K562 (cell line): ENCODE results near the gene CTSW. TPM values are rescaled to one million over a fixed set of nuclear protein-coding genes. Genes with fewer than 3 reads are reported as not detected.

ENCODE experiments used
- polyA plus RNA-seq, 8 experiments: library from polyadenylated mRNA; depleted of rRNA in 4 of 8; stranded (reverse) in 5 of 8; unstranded in 3 of 8; fragments of >200 nt; fragmentation: Nextera tagmentation in 2 of 8; fragmentation: Illumina TruSeq in 1 of 8; extraction: Ambion mirVana in 2 of 8; extraction: Trizol in 1 of 8; gene quantifications; 2 replicates each; pipeline versions ENCODE4 v1.2.1 to v1.2.3, GENCODE V29; 2011 to 2014; ENCODE audit warnings: inconsistent platforms in 1 of 8, missing spikeins in 1 of 8
- total RNA-seq, 7 experiments: library from RNA; depleted of rRNA in 6 of 7; stranded (reverse); fragments of >200 nt in 6 of 7; fragmentation: Illumina TruSeq in 2 of 7; extraction: Trizol in 2 of 7; gene quantifications; 2 replicates each; pipeline versions ENCODE4 v1.2.1 to v1.2.3, GENCODE V29; 2011 to 2021; ENCODE audit warnings: low replicate concordance in 1 of 7
- TF ChIP-seq, protein P1 (sequence below): fragments of 450-650 bp; IDR thresholded peaks from 2 replicates; pipeline ENCODE4 v1.6.1; 2016; ENCODE audit warnings: mild to moderate bottlenecking, moderate library complexity

Gene CTSW
- total and polyA plus RNA-seq, 9 of the 15 experiments (the other 6 are each of a cell fraction or from before 2014, with no cell fraction given): 0.04 TPM; not detected in 8

DNA sequence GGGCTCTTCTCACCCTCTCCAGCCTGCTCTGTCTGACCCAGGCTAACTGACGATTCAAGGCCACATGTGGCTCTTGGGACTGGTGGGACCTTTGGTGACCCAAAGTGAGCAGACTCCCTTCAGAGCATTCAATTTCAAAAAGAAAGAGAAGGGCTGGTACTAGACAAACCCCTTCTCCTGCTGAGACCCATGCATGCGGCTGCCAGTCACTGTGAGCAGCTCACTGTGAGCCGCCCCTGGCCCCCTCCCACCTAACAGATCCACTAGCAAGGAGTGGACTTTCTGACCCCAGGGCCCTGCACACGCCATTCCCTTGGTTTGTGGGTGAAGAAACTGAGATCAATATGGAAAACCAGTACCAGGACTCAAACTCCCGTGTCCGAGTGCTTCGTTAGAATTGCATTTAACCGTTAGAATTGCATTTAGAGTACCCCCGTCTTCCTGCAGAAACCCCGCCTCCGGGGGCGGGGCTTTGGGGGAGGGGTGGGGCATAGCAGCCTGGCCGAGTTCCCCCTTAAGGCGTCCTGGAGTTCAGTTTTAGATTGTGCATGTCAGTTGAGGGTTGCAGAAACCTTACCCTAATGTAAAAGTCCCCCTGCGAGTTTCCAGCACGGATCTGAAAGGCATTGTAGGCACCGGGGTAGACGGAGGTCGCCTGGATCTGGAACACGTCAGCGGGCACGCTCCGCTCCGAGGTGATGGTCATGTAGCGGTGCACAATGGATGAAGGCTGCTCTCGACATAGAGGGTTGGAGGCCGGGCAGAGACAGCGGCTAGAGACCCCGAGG is 12.2 kb upstream of the CTSW start (continued):
- TF ChIP-seq, protein P1, sequence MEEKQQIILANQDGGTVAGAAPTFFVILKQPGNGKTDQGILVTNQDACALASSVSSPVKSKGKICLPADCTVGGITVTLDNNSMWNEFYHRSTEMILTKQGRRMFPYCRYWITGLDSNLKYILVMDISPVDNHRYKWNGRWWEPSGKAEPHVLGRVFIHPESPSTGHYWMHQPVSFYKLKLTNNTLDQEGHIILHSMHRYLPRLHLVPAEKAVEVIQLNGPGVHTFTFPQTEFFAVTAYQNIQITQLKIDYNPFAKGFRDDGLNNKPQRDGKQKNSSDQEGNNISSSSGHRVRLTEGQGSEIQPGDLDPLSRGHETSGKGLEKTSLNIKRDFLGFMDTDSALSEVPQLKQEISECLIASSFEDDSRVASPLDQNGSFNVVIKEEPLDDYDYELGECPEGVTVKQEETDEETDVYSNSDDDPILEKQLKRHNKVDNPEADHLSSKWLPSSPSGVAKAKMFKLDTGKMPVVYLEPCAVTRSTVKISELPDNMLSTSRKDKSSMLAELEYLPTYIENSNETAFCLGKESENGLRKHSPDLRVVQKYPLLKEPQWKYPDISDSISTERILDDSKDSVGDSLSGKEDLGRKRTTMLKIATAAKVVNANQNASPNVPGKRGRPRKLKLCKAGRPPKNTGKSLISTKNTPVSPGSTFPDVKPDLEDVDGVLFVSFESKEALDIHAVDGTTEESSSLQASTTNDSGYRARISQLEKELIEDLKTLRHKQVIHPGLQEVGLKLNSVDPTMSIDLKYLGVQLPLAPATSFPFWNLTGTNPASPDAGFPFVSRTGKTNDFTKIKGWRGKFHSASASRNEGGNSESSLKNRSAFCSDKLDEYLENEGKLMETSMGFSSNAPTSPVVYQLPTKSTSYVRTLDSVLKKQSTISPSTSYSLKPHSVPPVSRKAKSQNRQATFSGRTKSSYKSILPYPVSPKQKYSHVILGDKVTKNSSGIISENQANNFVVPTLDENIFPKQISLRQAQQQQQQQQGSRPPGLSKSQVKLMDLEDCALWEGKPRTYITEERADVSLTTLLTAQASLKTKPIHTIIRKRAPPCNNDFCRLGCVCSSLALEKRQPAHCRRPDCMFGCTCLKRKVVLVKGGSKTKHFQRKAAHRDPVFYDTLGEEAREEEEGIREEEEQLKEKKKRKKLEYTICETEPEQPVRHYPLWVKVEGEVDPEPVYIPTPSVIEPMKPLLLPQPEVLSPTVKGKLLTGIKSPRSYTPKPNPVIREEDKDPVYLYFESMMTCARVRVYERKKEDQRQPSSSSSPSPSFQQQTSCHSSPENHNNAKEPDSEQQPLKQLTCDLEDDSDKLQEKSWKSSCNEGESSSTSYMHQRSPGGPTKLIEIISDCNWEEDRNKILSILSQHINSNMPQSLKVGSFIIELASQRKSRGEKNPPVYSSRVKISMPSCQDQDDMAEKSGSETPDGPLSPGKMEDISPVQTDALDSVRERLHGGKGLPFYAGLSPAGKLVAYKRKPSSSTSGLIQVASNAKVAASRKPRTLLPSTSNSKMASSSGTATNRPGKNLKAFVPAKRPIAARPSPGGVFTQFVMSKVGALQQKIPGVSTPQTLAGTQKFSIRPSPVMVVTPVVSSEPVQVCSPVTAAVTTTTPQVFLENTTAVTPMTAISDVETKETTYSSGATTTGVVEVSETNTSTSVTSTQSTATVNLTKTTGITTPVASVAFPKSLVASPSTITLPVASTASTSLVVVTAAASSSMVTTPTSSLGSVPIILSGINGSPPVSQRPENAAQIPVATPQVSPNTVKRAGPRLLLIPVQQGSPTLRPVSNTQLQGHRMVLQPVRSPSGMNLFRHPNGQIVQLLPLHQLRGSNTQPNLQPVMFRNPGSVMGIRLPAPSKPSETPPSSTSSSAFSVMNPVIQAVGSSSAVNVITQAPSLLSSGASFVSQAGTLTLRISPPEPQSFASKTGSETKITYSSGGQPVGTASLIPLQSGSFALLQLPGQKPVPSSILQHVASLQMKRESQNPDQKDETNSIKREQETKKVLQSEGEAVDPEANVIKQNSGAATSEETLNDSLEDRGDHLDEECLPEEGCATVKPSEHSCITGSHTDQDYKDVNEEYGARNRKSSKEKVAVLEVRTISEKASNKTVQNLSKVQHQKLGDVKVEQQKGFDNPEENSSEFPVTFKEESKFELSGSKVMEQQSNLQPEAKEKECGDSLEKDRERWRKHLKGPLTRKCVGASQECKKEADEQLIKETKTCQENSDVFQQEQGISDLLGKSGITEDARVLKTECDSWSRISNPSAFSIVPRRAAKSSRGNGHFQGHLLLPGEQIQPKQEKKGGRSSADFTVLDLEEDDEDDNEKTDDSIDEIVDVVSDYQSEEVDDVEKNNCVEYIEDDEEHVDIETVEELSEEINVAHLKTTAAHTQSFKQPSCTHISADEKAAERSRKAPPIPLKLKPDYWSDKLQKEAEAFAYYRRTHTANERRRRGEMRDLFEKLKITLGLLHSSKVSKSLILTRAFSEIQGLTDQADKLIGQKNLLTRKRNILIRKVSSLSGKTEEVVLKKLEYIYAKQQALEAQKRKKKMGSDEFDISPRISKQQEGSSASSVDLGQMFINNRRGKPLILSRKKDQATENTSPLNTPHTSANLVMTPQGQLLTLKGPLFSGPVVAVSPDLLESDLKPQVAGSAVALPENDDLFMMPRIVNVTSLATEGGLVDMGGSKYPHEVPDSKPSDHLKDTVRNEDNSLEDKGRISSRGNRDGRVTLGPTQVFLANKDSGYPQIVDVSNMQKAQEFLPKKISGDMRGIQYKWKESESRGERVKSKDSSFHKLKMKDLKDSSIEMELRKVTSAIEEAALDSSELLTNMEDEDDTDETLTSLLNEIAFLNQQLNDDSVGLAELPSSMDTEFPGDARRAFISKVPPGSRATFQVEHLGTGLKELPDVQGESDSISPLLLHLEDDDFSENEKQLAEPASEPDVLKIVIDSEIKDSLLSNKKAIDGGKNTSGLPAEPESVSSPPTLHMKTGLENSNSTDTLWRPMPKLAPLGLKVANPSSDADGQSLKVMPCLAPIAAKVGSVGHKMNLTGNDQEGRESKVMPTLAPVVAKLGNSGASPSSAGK: 0 out of 2 replicates have a peak, but pooled peaks have one; percentile 14
